ENCODE results near the gene SLC37A3.
"Not testable (repeated sequence)": the region's sequence is repeated elsewhere in the genome, so short reads cannot be mapped to it uniquely, and the experiment has no call there.

Gene SLC37A3

DNA sequence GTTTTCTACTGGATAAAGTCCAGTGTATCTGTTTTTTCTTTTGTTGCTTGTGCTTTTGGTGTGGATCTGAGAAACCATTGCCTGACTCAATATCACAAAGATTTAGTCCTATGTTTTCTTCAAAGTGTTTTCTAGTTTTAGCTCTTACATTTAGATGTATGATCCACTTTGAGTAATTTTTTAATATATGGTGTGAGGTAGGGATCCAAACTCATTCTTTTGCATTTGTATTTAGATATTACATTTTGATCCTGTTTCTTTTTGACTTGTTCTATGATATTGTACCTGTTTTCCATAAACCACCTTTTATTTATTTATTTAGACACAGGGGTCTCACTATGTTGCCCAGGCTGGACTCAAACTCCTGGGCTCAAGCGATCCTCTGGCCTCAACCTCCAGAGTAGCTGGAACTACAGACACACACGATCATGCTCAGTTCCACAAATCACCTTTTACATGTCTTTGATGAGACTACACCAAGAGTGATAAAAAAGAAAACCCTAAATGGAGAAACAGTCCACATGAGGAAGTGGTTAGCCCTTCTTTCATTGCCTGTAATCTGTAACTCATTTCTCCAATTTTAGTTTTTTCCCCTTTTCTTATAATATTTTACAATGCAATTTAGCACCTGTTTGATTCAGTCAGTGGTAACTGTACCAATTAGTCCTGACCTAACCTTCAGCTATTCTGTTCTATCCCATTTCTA lies 86.0 kb downstream of the SLC37A3 start:
- no peak for DNase-seq (ENCODE audit: low read depth)

DNA sequence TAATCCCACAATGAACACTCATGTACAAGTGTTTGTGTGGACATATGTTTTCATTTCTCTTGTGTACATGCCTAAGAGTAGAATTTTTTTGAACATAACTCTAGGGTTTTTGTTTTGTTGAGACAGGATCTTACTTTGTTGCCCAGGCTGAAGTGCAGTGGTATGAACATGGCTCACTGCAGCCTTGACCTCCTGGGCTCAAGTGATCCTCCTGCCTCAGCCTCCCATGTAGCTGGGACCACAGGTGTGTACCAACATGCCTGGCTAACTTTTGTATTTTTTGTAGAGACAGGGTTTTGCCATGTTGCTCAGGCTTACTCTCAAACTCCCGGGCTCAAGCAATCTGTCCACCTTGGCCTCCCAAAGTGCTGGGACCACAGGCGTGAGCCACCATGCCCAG lies 87.2 kb downstream of the SLC37A3 start:
- not testable (repeated sequence) for DNase-seq (ENCODE audit: low read depth)

DNA sequence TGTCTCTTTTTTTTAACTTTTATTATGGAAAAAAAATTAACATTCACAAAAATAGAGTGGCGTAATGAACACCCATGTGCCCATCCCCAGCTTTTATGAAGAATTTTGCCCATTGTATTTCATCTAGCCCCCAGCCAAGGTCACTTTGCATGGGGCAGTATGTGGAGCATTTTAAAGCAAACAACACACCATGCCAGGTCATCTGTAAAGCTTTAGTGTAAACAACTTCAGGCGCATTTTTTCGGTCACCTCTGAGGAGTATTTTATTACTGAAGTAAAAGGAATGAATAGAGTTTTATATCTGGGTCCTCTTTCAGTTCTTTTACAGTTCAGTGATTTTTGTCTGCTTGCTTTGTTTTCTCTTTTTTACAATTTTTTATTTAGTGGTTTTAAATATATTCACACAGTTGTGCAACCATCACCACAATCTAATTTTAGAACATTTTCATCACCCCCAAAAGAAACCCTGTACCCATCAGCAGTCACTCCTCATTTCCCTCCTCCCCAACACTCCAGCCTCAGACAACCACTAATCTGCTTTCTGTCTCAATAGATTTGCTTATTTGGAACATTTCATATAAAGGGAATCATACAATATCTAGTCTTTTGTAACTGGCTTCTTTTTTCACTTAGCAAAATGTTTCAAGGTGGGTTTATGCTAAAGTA lies 87.9 kb downstream of the SLC37A3 start:
- DNase-seq (ENCODE audit: low read depth): no peak

DNA sequence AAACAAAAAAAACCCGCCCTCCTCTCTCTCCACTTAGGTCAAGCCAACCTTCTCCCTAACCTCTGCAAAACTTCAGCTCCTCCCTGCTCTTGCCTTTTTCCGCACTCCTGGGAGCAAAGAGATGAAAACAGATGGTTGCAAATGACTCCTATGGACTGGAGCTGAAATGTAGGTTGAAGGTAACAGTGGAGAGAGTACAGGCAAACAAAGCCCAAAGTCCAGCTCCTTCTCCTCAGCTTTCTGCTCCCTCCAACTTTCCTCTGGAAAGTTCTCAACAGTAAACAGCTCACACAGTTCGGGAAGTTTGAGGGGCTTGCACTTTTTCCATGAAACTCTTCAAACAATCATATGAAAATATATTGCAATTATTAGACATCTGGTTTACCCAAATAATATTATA lies 90.3 kb downstream of the SLC37A3 start:
- DNase-seq (ENCODE audit: low read depth): no peak

DNA sequence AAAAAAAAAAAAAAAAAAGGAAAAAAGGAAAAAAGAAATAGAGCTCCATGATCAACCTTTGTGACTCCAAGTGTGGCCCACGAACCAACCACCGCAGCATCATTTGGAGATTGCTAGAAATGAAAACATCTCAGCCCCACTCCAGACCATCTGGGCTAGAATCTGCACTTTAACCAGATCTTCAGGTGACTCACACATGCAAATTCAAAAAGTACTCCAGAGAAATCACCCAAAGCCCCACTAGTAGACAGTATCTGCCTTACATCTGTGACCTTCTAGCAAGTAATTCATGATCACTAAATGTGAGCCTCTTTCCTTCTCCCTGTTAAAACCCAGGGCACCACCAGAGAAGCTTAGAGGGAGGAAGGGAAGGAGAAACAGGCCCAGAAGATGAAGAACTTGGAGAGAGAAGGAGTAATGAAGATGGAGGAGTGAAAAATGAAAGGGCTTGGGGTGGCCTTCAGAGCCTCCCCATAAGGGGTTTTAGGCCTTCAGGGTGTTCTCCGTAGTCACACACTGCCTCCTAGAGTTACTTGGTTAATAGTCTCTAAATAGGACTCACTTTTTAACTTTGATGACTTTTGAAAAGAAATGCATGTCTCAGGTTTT lies 94.0 kb downstream of the SLC37A3 start:
- DNase-seq (ENCODE audit: low read depth): peak; percentile 16

DNA sequence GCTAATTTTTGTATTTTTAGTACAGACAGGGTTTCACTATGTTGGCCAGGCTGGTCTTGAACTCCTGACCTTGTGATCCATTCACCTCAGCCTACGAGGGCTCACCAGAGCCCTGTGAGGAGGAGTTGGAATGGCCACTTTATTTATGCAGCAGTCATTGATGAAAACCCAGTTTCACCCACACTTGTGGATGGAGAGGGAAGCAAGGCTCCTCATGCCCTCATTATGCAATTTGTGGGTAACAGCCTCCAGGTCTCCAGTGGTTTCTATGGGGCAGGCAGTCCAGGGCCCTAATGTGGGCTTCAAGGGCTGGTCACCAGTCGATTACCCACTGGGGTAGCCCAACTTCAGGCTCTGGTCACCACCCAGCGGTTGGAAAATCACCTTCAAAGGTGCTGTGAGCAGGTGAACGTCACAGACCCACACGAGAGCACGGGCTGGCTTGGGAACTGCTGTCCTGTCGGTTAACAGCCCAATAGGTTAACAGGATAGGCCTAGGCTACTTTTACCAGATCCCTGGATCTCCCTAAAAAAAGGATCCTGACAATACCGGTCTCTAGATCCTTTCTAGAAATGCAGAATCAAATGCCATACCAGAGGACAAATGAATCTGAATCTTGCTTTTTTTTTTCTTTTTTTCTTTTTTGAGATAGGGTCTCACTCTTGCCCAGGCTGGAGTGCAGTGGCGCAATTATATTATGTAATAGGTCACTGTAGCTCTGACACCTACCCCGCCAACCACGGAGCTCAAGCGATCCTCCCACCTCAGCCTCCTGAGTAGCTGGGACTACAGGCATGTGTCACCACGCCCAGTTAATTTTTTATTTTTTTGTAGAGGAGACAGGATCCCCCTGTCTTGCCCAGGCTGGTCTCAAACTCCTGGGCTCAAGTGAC lies 97.8 kb downstream of the SLC37A3 start:
- DNase-seq (ENCODE audit: low read depth): no peak

DNA sequence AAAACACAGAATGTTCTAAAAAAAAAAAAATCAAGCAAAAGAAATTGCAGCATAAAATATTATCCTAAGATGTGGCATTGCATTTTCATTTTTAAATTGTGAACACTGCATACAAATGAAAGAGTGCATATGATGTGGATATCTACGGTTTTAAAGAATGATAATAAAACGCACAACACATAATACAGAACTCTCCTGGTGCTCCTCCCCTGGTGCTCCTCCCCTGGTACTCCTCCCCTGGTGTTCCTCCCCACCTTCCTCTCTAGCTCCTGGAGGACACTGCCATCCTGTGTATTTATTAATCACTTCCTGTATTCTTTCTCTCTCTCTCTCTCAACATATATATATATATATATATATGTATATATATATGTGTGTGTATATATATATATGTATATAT lies 100.1 kb downstream of the SLC37A3 start:
- DNase-seq (ENCODE audit: low read depth): no peak

DNA sequence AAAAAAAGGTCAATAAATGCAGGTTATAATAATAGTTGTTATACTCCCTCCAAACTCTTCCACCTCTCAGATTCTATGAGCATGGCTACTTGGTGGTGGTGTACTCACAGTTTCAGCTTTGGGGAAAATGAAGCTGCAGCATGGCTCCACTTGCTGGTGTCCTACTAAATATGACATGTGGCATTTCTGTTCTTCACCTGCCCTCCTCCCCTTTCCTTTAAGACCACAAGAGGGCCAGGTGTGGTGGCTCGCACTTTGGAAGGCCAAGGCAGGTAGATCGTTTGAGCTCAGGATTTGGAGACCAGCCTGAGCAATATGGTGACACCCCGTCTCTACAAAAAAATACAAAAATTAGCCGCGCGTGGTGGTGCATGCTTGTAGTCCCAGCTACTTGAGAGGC lies 101.1 kb downstream of the SLC37A3 start:
- no peak for DNase-seq (ENCODE audit: low read depth)

DNA sequence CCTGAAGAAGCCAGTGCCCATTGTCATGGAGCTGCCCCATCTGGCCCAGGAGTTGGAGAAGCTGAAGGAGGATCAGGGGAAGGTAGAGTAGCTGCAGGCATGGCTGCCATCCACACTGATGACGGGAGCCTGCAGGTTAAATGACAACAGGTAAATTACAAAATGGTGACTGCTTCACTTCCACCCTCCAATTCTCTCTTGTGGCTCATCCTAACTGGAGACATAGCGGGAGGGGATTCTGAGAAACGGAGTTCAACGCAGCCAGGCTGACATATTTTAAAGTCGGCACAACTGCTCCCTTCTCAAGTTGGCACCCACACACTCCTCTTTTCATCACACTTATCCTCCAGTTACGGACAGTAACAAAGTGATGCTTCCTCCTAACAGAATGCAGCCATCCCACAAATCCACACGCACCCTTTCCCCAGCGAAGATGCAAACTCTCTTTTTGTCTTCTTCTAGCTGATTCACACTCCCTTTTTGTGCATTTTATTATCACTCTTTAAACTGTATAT lies 103.0 kb downstream of the SLC37A3 start:
- no peak for DNase-seq (ENCODE audit: low read depth)

DNA sequence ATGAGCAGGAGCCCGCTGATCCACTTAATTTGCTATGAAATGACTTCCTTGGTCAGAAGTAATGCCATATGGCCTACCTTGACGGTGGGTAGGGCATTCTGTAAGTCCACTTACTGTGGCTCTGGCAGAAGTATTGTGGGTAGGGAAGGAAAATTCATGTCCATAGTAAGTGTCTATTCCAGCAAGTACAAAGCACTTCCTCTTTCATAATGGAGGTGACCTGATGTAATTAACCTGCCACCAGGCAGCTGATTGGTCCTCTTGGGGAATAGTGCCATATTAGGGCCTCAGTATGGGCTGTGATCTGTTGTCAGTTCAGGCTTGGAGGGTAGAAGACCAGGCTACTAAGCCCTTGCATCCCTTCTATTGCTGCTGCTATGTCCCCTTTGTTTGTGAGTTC lies 103.9 kb downstream of the SLC37A3 start:
- no peak for DNase-seq (ENCODE audit: low read depth)

DNA sequence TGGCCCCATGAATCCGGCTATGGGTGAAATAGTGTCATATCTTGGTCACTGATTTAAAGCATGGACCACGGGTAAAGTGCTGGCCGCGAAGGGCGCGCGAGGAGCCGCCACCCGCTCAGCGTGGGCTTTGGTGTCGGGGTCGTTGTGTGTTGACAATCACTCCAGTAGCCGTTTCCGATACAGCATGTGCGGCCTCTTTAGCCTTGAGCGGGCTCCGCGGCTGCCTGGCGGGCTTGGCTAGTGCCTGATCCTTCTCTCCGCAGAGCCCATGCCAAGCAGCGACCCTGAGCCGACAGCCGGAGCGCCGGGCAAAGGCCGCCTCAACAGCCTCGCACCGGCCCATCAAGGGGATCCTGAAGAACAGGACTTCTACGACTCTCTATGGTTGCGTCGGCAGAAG lies 105.9 kb downstream of the SLC37A3 start:
- no peak for DNase-seq (ENCODE audit: low read depth)

DNA sequence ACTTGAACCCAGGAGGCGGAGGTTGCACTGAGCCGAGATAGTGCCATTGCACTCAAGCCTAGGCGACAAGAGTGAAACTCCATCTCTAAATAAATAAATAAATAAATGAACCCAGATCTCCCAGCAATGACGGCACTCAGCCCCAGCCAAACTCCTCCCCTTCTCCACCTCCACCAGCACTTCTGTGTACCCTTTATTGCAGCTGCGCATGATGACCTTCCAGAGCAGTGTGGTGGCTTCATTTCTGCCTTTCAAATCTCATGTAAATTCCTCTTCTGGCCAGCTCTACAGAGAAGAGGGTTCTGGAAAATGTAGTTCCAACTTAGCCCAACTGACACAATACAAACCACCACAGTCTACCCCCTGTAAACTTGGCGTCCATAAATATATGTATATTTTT lies 108.5 kb downstream of the SLC37A3 start:
- DNase-seq (ENCODE audit: low read depth): no peak

DNA sequence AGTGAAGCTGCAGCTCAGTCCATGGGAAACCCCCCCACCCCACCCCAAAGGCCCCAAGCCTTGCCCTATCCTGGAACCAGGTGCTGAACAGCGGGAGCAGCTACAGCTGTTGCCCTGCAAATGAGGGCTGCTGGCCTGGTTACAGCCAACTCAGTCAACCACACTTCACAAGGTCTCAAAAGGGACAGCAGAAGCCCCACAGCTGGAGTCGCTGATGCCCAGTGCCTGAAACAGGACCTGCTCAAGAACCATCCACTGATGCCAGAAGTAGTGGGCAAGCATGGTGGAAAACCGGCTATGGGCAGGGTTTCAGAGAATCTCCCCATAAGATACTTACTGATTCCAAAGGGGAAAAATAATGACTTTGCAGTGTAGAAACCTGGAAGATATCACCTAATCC lies 110.3 kb downstream of the SLC37A3 start:
- no peak for DNase-seq (ENCODE audit: low read depth)

DNA sequence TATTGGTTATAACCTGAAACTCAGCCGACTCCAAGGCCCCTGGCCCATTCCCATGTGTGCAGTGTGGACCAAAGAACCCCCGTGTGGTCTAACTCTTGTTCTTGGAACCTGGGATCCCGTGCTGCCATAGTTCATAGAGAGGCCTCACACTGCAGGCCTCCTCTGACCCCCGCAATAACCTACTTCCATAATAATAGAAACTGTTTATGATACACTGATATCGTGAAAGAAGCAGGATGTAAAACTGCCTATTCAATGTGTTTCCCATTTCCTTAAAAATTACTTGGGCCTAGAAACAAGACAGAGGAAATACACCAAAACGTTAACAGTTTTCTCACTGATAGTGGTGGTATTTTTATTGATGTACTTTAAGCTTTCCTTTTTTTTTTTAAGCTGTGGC lies 112.4 kb downstream of the SLC37A3 start:
- no peak for DNase-seq (ENCODE audit: low read depth)

DNA sequence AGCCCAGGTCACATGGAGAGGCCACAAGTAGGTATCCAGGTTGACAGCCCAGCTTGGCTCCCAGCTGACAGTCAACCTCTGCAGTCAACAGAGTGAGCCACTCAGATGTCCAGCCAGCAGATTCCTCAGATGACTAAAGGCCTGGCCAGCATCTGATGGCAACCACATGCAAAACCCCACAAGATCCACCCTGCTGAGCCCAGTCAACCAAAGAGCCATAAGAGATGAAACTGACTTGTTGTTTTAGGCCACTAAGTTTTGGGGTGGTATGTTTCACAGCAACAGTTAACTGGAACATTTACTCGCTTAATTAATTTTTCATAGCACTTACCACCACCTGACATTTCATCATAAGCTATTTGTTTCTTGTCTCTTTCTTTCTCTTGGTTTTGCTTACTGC lies 114.3 kb downstream of the SLC37A3 start:
- DNase-seq (ENCODE audit: low read depth): no peak

Data from stimulated activated CD8-positive, alpha-beta memory T cell treated with anti-CD3 and anti-CD28 coated beads, Interleukin-12 subunit alpha, Interleukin-12 subunit beta, amount 100 ng/mL, for 1 hour (primary cell).